MM.1S (cell line): ENCODE data around the gene FNIP2.

ENCODE experiments used
- DNase-seq: peaks from one replicate; pipeline ENCODE4 v3.0.0-alpha.2; 2015
- H2AFZ ChIP-seq: fragments of 300-600 bp; sonication (generic); 2 replicates; pipeline ENCODE4 v1.6.0; 2016; ENCODE audit warnings: antibody characterized with exemption, low read length
- H3F3A ChIP-seq: fragments of 300-600 bp; sonication (generic); 2 replicates; pipeline ENCODE4 v1.6.1; 2016; ENCODE audit warnings: mild to moderate bottlenecking, antibody characterized with exemption, low read length, moderate library complexity, mixed read lengths; ENCODE audit not compliant: insufficient read depth
- H3K27ac ChIP-seq: fragments of 300-600 bp; sonication (generic); 2 replicates; pipeline ENCODE4 v1.5.1; 2016; ENCODE audit warnings: mild to moderate bottlenecking, low read length
- H3K27me3 ChIP-seq: fragments of 300-600 bp; sonication (generic); replicated peaks from 2 replicates; pipeline ENCODE4 v1.6.0; 2016; ENCODE audit warnings: low read length; ENCODE audit not compliant: insufficient read depth
- H3K36me3 ChIP-seq: fragments of 300-600 bp; sonication (generic); replicated peaks from 2 replicates; pipeline ENCODE4 v1.6.1; 2016; ENCODE audit warnings: mild to moderate bottlenecking, low read length, mixed read lengths; ENCODE audit not compliant: insufficient read depth
- H3K4me1 ChIP-seq: fragments of 300-600 bp; sonication (generic); 2 replicates; pipeline ENCODE4 v1.6.1; 2016; ENCODE audit warnings: low read length, mixed read lengths
- H3K4me2 ChIP-seq: fragments of 300-600 bp; sonication (generic); 2 replicates; pipeline ENCODE4 v1.6.0; 2016; ENCODE audit warnings: low read depth, low read length
- H3K4me3 ChIP-seq: fragments of 300-600 bp; sonication (generic); 2 replicates; pipeline ENCODE4 v1.5.1; 2016; ENCODE audit warnings: low read length, mixed read lengths
- H3K79me2 ChIP-seq: fragments of 300-600 bp; sonication (generic); 2 replicates; pipeline ENCODE4 v1.6.1; 2016; ENCODE audit warnings: mixed run types, low read length, mixed read lengths
- H3K9ac ChIP-seq: fragments of 300-600 bp; sonication (generic); 2 replicates; pipeline ENCODE4 v1.6.1; 2016; ENCODE audit warnings: low read length, mixed read lengths
- H3K9me2 ChIP-seq: fragments of 300-600 bp; sonication (generic); replicated peaks from 2 replicates; pipeline ENCODE4 v1.6.1; 2016; ENCODE audit warnings: mild to moderate bottlenecking, low read length, mixed read lengths; ENCODE audit not compliant: insufficient read depth
- H3K9me3 ChIP-seq: fragments of 300-600 bp; sonication (generic); replicated peaks from 2 replicates; pipeline ENCODE4 v1.6.1; 2016; ENCODE audit warnings: mild to moderate bottlenecking, low read length, mixed read lengths; ENCODE audit not compliant: insufficient read depth
- H4K20me1 ChIP-seq: fragments of 300-600 bp; sonication (generic); 2 replicates; pipeline ENCODE4 v1.6.1; 2016; ENCODE audit warnings: mild to moderate bottlenecking, low read length, moderate library complexity, mixed read lengths; ENCODE audit not compliant: insufficient read depth
- EZH2 ChIP-seq: fragments of 300-600 bp; sonication (generic); optimal IDR thresholded peaks from 2 replicates; pipeline ENCODE3; 2017; ENCODE audit warnings: low read depth, mild to moderate bottlenecking, antibody characterized with exemption, low read length, mixed read lengths
- EZH2phosphoT487 ChIP-seq: fragments of 300-600 bp; sonication (generic); IDR thresholded peaks from 2 replicates; pipeline ENCODE4 v1.6.1; 2018; ENCODE audit warnings: antibody characterized with exemption, low read length
- TF ChIP-seq, protein P1 (sequence below): fragments of 300-600 bp; sonication (generic); IDR thresholded peaks from 2 replicates; pipeline ENCODE4 v1.5.1; 2016; ENCODE audit warnings: antibody characterized with exemption, low read length, mixed read lengths

The FNIP2 gene

DNA sequence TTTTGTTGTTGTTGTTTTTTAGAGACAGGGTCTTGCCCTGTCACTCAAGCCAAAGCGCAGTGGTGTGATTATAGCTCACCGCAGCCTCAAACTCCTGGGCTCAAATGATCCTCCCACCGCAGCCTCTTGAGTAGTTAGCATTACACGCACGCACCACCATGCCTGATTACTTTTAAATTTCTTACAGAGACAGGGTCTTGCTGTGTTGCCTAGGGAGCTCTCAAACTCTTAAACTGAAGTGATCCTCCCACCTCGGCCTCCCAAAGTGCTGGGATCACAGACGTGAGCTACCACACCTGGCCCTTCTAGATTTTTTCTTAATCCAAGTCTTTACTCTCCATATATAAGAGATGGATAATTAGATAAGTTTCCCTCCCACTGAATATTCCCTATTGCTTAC, 29.2 kb downstream of the FNIP2 start:
- TF ChIP-seq EZH2phosphoT487 (no peak), EZH2 (no peak)
- TF ChIP-seq, protein P1, sequence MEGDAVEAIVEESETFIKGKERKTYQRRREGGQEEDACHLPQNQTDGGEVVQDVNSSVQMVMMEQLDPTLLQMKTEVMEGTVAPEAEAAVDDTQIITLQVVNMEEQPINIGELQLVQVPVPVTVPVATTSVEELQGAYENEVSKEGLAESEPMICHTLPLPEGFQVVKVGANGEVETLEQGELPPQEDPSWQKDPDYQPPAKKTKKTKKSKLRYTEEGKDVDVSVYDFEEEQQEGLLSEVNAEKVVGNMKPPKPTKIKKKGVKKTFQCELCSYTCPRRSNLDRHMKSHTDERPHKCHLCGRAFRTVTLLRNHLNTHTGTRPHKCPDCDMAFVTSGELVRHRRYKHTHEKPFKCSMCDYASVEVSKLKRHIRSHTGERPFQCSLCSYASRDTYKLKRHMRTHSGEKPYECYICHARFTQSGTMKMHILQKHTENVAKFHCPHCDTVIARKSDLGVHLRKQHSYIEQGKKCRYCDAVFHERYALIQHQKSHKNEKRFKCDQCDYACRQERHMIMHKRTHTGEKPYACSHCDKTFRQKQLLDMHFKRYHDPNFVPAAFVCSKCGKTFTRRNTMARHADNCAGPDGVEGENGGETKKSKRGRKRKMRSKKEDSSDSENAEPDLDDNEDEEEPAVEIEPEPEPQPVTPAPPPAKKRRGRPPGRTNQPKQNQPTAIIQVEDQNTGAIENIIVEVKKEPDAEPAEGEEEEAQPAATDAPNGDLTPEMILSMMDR: no peak
- Histone ChIP-seq H3K9me2 (no peaks in the 10 kb centered on the region), H3F3A (no peaks in the 10 kb centered on the region), H3K4me1 (no peaks in the 10 kb centered on the region), H3K4me2 (no peak overlapping the region), H3K4me3 (no peak overlapping the region), H3K9ac (no peak overlapping the region), H4K20me1 (no peaks in the 10 kb centered on the region), H3K79me2 (peaks cover 88% of the 10 kb centered on the region), H3K9me3 (no peaks in the 10 kb centered on the region), H3K36me3 (no peaks in the 10 kb centered on the region), H2AFZ (no peak overlapping the region), H3K27ac (no peak overlapping the region), H3K27me3 (no peaks in the 10 kb centered on the region)
- DNase-seq: no peak

DNA sequence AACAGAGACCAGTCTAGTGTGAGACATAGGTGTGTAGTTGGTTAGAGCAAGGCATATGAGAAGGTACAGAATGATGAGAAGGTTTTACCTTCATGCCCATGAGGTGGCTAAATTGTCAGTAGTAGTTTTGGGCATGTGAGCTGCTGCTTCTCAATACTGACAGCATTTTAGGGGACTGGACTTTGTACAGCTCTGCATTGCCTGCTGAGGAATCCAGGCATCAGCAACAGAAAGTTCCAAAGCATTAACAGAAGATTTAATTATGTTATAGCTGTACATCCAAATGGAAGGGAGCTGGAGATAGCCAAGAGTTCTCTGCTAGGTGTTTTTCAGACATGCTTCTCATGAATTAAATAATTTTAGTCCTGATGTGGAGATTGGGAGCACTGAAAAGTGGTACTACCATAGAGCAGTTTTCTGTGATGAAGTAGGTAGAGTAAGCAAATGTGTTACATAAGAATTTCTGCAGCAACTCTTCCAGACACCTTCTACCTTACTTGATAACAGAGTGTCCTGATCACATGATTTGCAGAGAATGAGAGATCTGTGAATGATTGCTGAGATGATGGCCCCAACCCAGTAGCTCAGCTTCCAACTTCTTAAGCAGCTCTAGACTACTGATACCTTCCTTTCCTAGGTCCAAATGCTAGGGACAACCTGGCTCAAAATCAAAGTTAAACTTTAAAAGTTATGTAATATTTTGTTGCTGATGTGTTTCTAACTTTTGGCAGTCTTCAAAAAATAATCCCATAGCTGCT, 30.4 kb downstream of the FNIP2 start:
- no peaks in the 10 kb centered on the region for H3K4me1 ChIP-seq
- no peak for DNase-seq
- H3K9me3 ChIP-seq: no peaks in the 10 kb centered on the region
- H2AFZ ChIP-seq: no peak overlapping the region
- peaks cover 81% of the 10 kb centered on the region for H3K79me2 ChIP-seq
- H3K4me3 ChIP-seq: no peak overlapping the region
- no peaks in the 10 kb centered on the region for H3K27me3 ChIP-seq
- no peaks in the 10 kb centered on the region for H3F3A ChIP-seq
- no peaks in the 10 kb centered on the region for H3K9me2 ChIP-seq
- no peak overlapping the region for H3K4me2 ChIP-seq
- no peak overlapping the region for H3K9ac ChIP-seq
- no peaks in the 10 kb centered on the region for H3K36me3 ChIP-seq
- no peaks in the 10 kb centered on the region for H4K20me1 ChIP-seq
- TF ChIP-seq EZH2phosphoT487: no peak
- TF ChIP-seq, protein P1: no peak
- TF ChIP-seq EZH2: no peak
- no peak overlapping the region for H3K27ac ChIP-seq

DNA sequence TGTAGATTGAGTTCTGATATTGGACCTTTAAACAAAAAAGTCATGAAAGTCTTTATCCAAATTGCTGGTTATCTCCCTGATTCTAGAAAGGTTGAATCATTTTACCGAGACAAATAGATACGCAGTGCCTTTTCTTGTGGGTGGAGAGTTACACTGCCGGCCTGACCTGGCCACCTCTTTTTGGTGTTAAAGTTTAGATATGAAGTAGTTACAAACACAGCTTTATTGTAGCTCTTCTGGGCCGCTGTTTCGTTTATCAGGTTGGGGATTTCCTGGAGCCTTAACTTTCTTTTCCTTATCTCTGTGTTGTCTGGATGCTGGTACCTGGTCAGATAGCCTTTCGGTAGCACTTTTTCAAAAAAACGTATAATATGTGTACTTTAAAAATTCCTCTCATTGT, 31.0 kb downstream of the FNIP2 start:
- no peak overlapping the region for H3K4me2 ChIP-seq

More for the DNA sequence above, 31.0 kb downstream of the FNIP2 start:
- Histone ChIP-seq H3K4me1 (no peaks in the 10 kb centered on the region), H4K20me1 (no peaks in the 10 kb centered on the region), H3K4me3 (no peak overlapping the region), H3K27ac (no peak overlapping the region), H3K36me3 (no peaks in the 10 kb centered on the region), H3K27me3 (no peaks in the 10 kb centered on the region), H3K9me2 (no peaks in the 10 kb centered on the region), H2AFZ (no peak overlapping the region), H3K9me3 (no peaks in the 10 kb centered on the region), H3K9ac (no peak overlapping the region), H3K79me2 (peaks cover 79% of the 10 kb centered on the region), H3F3A (no peaks in the 10 kb centered on the region)
- TF ChIP-seq, protein P1: no peak
- TF ChIP-seq EZH2phosphoT487: no peak
- TF ChIP-seq EZH2: no peak
- DNase-seq: no peak
